GM12801 (cell line): Measurements from ENCODE around the gene OR10P1.

Experiments used
- CTCF ChIP-seq: IDR thresholded peaks from one replicate; pipeline ENCODE4 v1.5.1; 2011; ENCODE audit warnings: control low read depth; ENCODE audit not compliant: insufficient read length; ENCODE audit errors: extremely low read depth

OR10P1 gene

GRCh38 chr12:55641595-55641994 lies 4.9 kb downstream of the OR10P1 start:
- no peak for TF ChIP-seq CTCF

DNA sequence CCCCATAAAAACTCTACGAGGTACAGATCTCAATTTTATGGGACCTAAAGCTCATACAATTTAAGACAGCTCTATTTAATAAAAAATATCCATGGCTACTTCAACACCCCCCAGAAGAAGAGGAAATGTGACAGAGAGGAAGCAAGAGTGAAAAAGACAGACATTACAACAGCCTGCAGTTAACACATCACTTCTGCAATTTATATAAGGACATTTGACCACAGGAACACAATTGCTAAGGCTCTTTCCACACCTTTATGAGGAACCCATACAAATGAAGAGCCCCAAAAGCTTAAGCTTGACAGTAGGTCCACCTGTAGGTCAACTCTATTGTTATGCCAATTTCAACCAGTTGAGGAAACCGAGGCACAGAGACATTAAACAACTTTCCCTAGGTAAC lies 5.6 kb downstream of the OR10P1 start:
- TF ChIP-seq CTCF, result no peak

DNA sequence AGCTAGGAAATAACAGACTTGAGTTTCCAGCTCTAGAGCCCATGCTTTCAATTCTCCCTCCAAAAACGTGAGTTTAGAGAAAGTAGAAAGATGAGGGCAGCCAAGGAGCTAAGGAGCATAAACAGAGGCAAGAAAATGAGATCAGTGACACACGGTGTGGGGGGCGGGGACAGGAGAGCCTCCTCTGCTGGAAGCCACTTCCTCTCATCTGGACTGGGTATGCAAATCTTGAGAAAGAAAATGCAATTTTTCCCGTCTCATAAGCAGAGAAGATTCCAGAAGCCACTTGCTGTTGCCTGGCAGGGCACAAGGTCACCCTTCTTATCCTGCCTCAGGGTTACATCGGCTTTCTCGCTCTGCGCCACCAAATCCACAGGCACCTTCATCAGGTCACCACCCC lies 6.0 kb downstream of the OR10P1 start:
- no peak for TF ChIP-seq CTCF

GRCh38 chr12:55644591-55644990 lies 7.9 kb downstream of the OR10P1 start:
- TF ChIP-seq CTCF, result no peak

DNA sequence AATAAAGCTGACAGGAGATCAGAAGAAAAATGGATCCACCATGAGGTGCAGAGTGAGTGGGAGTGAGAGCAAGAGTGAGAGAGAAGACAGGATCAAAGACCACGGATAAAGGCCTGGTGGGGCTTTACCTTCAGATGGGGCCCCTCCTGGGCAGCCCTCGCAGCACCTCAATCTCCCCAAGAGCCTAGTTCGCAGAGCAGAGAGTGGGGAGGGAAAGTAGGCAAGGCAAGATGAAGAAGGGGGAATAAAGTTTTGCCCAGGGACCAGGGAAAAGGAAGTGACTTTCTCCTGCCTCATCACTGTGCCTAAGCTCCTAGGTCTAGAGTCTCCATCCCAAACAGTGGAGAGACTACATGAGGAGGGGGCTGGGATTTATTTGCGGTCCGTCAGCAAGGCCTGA lies 10.3 kb downstream of the OR10P1 start:
- no peak for TF ChIP-seq CTCF

DNA sequence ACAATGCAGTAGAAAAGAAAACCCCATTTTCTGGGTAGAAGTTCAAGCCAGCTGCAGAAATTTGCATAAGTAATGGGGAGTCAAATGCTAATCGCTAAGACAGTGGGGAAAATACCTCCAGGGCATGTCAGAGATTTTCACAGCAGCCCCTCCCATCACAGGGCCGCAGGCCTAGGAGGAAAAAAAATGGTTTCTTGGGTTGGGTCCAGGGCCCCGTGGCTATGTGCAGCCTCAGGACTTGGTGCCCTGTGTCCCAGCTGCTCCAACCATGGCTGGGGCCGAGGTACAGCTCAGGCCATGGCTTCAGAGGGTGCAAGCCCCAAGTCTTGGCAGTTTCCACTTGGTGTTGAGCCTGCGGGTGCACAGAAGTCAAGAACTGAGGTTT lies 14.6 kb downstream of the OR10P1 start:
- TF ChIP-seq CTCF, result no peak

DNA sequence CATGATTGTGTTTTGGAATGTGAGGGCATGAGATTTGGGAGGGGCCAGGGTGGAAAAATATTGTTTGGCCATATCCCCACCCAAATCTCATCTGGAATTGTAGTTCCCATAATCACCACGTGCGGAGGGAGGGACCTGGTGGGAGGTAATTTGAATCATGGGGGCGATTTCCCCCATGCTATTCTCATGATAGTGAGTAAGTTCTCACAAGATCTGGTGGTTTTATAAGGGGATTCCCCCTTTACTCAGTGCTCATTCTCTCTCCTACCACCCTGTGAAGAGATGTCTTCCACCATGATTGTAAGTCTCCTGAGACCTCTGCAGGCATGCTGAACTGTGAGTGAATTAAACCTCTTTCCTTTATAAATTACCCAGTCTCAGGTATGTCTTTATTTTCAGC lies 15.7 kb downstream of the OR10P1 start:
- no peak for TF ChIP-seq CTCF

GRCh38 chr12:55653031-55653430 lies 16.3 kb downstream of the OR10P1 start:
- no peak for TF ChIP-seq CTCF
